NB4 (cell line): ENCODE data around the gene PLA2G1B.

Experiments
- DNase-seq: peaks from one replicate; pipeline ENCODE4 v3.0.0; 2010; ENCODE audit warnings: low read depth
- H3K4me3 ChIP-seq: one replicate; pipeline ENCODE4 v1.5.1; 2011; ENCODE audit warnings: mild to moderate bottlenecking, low read depth, low read length, moderate library complexity
- CTCF ChIP-seq: IDR thresholded peaks from one replicate; pipeline ENCODE4 v1.5.1; 2012; ENCODE audit warnings: low read depth, low read length
- MYC ChIP-seq: IDR thresholded peaks from 2 replicates; pipeline ENCODE4 v1.6.1; 2011; ENCODE audit warnings: low read depth, low read length
- POLR2A ChIP-seq: IDR thresholded peaks from 2 replicates; pipeline ENCODE4 v1.6.1; 2011; ENCODE audit warnings: mild to moderate bottlenecking; ENCODE audit not compliant: insufficient read length; ENCODE audit errors: extremely low read depth
- TF ChIP-seq, protein P1 (sequence below): IDR thresholded peaks from 2 replicates; pipeline ENCODE4 v1.6.1; 2011; ENCODE audit warnings: low read depth, low read length

PLA2G1B gene

DNA sequence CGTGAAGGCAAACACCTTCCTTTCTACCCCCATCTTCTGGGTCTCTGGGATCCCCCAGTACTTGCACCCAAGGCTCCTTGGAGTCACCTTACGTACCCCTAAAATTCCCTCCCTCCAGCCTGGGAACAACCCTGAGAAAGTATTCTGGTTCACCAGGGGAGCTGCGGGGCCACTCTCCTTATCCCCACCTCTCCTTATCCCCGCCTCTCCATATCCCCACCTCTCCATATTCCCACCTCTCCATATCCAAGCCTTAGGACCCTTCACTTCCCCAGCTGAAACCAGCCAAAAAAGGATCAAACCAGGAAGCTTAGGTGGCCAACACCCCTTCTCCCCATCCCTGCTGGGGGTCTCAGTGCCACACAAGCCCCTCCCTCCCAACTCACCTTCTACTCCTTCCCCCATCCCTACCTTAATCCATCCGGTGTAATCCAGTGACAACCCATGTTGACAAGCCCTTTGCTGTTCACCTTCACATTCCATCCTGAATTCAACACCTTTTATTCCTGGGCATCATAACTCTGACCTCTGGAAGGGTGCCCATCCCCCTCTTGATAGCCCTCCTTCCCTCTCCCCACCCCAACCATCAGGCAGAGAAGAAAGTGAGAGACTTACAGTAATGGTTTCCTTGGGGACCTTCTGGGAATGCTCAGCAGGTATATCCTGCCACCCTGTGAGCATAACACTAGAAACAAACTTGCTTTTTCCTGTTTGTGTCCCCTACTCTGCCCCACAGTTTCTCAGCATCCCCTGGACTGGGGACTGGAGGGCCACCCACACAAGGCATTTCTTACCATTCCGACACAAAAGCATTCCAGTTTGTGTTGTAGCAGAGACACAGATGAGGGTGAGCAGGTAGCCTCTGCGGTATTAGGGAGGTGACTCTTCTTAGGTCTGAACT is 43.0 kb upstream of the PLA2G1B start:
- no peak for DNase-seq
- no peak for TF ChIP-seq MYC
- TF ChIP-seq POLR2A, result no peak
- TF ChIP-seq, protein P1, sequence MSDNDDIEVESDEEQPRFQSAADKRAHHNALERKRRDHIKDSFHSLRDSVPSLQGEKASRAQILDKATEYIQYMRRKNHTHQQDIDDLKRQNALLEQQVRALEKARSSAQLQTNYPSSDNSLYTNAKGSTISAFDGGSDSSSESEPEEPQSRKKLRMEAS, result no peak
- TF ChIP-seq CTCF, result no peak
- H3K4me3 ChIP-seq, result no peak overlapping the region

- no peak for DNase-seq
- H3K4me3 ChIP-seq, result no peak overlapping the region
- TF ChIP-seq, protein P1, result no peak
- TF ChIP-seq CTCF (no peak), POLR2A (no peak), MYC (no peak)
Measured at GRCh38 chr12:120369603-120370342, 42.2 kb upstream of the PLA2G1B start.

DNA sequence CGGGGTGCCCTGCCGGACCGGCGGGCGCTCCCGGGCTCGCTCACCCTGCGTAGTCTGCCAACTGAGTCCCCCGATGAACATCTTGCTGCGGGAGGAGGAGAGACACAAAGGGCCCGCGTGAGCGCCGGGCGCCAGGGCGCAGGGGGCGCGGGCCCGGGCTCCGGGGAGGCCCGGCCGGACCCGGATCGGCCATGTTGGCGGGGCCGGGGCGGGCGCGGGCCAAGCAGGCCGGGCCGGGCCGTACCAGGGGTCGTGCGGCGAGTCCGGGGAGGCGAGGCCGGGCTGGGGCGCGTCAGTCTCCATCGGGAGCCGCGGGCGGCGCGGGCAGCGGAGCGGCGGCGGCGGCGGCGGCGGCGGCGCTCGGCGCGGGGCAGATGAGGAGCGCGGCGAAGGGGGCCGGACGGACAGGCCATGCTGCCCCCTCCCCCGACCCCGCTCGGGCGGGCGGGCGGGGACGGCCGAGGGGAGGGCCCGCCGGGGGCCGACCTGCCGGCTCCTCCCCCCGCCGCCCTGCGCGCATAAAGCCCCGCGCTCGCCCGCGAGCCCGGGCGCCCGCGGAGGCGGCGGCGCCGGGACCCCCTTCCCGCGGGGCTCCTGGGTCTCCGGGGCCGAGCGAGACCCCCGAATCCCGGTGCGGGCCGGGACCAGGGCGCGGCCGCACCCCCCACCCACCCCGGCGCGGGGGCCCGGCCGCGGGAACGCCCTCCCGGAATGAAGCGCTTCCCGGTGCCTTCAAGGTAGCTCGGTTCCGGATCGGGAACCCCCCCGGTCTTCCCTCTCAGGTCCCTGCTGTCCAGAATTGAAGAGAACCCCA is 41.4 kb upstream of the PLA2G1B start, which contains the start of gene MSI1:
MSI1 (minus strand) TSS at position 376 of the 814 bp plus-strand sequence; CDS start at position 303, 73 bp downstream.
- TF ChIP-seq POLR2A (no peak), MYC (no peak), CTCF (no peak)
- TF ChIP-seq, protein P1, result no peak
- no peak for DNase-seq
- no peak within 1 kb of the TSS for H3K4me3 ChIP-seq

DNA sequence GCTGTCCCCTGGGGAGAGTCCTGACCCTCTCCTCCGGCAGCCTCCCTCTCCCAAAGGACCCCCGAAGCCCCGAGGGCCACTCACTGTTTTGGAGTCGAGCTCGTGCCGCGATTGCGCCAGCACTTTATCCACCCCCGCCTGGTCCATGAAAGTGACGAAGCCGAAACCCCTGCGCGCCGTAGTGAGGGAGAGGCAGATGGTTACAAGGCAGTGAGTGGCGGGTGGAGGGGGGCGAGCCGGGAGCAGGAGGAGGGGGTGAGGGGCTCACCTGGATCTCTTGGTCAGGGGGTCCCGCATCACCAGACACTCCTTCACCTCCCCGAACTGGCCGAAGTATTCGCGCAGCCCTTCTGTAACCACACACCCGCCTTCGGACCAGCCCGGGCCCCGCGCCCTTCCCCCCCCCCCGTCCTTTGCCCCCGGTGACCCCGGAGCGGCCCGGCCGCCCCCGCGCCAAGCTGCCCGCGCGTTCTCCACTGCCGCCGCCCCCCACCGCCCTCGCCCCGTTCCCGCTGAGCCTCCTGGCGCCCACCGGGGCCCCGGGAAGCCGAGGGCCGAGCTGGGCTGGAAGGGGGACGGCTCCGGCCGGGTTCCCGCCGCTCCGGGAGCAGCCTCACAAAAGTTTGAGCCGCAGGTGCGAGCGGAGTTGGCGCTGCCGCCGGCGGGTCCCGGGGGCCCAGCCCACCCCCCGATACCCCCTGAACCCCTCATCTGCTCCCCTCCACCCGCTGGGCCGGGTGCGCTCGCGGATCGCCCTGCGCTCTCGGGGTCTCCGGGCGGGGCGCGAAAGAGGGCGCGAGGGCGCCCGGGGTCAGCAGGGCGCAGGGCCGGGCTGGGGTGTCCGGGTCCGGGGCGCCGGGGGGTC is 40.6 kb upstream of the PLA2G1B start:
- TF ChIP-seq POLR2A (no peak), MYC (no peak), CTCF (no peak)
- TF ChIP-seq, protein P1, result no peak
- no peak overlapping the region for H3K4me3 ChIP-seq
- peak; percentile 46 for DNase-seq
